Stomach (tissue), 9 donors: Measurements from ENCODE around the gene ANKRD44. TPM values are rescaled to one million over a fixed set of nuclear protein-coding genes. Genes with fewer than 3 reads are reported as not detected.

Experiments used
- DNase-seq, 2 donors: peaks; one replicate each; pipeline versions ENCODE4 v3.0.0 to v3.0.0-alpha.2; 2013 to 2019
- H3K27ac ChIP-seq, 5 donors: fragments of 200-600 bp in 4 of 5; sonication (generic) in 4 of 5; one replicate each; pipeline ENCODE4 v1.5.1; 2013 to 2019; ENCODE audit warnings: mild to moderate bottlenecking in 1 of 5, moderate library complexity in 1 of 5
- H3K27me3 ChIP-seq, 3 donors: fragments of 200-600 bp; sonication (generic); one replicate each; pipeline ENCODE4 v1.5.1; 2017 to 2019; ENCODE audit warnings: mixed run types in 1 of 3
- H3K36me3 ChIP-seq, 4 donors: fragments of 200-600 bp; sonication (generic); 1 replicate in 3 of 4; 2 replicates in 1 of 4; pipeline ENCODE4 v1.5.1; 2016 to 2019
- H3K4me1 ChIP-seq, 4 donors: fragments of 200-600 bp; sonication (generic); one replicate each; pipeline ENCODE4 v1.5.1; 2016 to 2019
- H3K4me3 ChIP-seq, 4 donors: fragments of 200-600 bp; sonication (generic) in 3 of 4; one replicate each; pipeline ENCODE4 v1.5.1; 2016 to 2019; ENCODE audit warnings: mild to moderate bottlenecking in 1 of 4
- H3K9me3 ChIP-seq, 4 donors: fragments of 200-600 bp; sonication (generic); one replicate each; pipeline ENCODE4 v1.5.1; 2016 to 2019
- EP300 ChIP-seq: sonication (generic); formaldehyde crosslinking; IDR thresholded peaks from one replicate; pipeline ENCODE4 v1.6.1; 2017; ENCODE audit warnings: antibody characterized with exemption
- POLR2A ChIP-seq, 4 donors: fragments of 450-650 bp; IDR thresholded peaks; one replicate each; pipeline ENCODE4 v1.6.1; 2016; ENCODE audit warnings: antibody characterized with exemption in 4 of 4, control low read depth in 2 of 4, mild to moderate bottlenecking in 1 of 4, moderate library complexity in 1 of 4
- POLR2AphosphoS5 ChIP-seq, 3 donors: sonication (generic); formaldehyde crosslinking; IDR thresholded peaks; one replicate each; pipeline ENCODE4 v1.6.1; 2016; ENCODE audit warnings: antibody characterized with exemption in 3 of 3
- WGBS, 5 donors: extraction: QIAGEN DNeasy Blood & Tissue Kit in 3 of 5; methylation state at CpG; one replicate each; pipeline versions ENCODE4 v1.1.5 to v1.1.7; 2013 to 2018; 5-methylcytosine and 5-hydroxymethylcytosine counted together
- intact Hi-C: fragments of 100-400 bp; cut with DNase I; formaldehyde crosslinking; loops from one replicate; pipeline ENCODE4 v1.15.1; 2023; ENCODE audit warnings: low total_unique reads
- polyA plus RNA-seq, 3 donors: library from polyadenylated mRNA; stranded (reverse); fragments of 200-250 nt; gene quantifications; one replicate each; pipeline ENCODE4 v1.2.3, GENCODE V29; 2013
- total RNA-seq, 5 donors: library from RNA; depleted of rRNA; stranded (reverse); fragments of >200 nt; gene quantifications; one replicate each; pipeline versions ENCODE4 v1.1.0 to v1.2.3, GENCODE V29; 2014 to 2016
- TF ChIP-seq, protein P1 (sequence below), 7 experiments: fragments of 450-650 bp in 4 of 7; fragments of 200-600 bp in 3 of 7; sonication (generic) in 3 of 7; IDR thresholded peaks; one replicate each; pipeline ENCODE4 v1.5.1; 2016 to 2019; ENCODE audit warnings: antibody characterized with exemption in 7 of 7, control low read depth in 2 of 7, mild to moderate bottlenecking in 1 of 7
- donor health status: healthy with polysubstance abuse.
- donor health status: Bipolar disorder and iron deficiency.
- donor health status: healthy.

Gene ANKRD44
- total and polyA plus RNA-seq, 8 donors: 1.2 to 58.4 (median 7.0) TPM

DNA sequence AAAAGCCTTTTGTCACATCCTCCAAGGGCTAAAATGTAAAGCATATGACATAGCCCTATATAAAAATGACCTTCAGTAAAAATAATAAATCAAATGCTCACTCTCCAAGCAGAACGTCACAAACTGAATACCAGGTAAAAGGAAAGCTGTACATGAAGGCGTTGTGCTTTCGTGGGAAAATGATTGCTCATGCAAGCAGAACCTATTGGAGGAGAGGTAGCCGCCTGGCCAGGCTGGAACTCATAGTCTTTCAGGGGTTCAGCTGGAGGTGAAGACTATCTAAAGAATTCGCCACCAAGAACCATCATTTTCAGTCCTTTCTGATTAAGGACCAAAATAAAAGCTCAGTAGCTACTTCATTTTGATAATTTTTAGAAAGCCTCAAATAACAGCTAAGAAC, 44.7 kb downstream of the ANKRD44 start:
- DNase-seq: no peak
- 86 to 88% (median 87%) methylated on average over 5 of the region's 5 CpGs for WGBS, 5 donors
- Histone ChIP-seq H3K9me3 (no peaks in the 10 kb centered on the region), H3K36me3 (no peaks in the 10 kb centered on the region), H3K27ac (no peak overlapping the region), H3K4me1 (peaks cover 0 to 65% (median 24%) of the 10 kb centered on the region in 4 donors), H3K27me3 (no peaks in the 10 kb centered on the region), H3K4me3 (no peak overlapping the region)
- intact Hi-C loops: no loop called here
- TF ChIP-seq POLR2A (IDR thresholded peaks at IDR 0.05) (no peak), EP300 (no peak), POLR2AphosphoS5 (IDR thresholded peaks at IDR 0.05) (no peak)
- TF ChIP-seq, protein P1, sequence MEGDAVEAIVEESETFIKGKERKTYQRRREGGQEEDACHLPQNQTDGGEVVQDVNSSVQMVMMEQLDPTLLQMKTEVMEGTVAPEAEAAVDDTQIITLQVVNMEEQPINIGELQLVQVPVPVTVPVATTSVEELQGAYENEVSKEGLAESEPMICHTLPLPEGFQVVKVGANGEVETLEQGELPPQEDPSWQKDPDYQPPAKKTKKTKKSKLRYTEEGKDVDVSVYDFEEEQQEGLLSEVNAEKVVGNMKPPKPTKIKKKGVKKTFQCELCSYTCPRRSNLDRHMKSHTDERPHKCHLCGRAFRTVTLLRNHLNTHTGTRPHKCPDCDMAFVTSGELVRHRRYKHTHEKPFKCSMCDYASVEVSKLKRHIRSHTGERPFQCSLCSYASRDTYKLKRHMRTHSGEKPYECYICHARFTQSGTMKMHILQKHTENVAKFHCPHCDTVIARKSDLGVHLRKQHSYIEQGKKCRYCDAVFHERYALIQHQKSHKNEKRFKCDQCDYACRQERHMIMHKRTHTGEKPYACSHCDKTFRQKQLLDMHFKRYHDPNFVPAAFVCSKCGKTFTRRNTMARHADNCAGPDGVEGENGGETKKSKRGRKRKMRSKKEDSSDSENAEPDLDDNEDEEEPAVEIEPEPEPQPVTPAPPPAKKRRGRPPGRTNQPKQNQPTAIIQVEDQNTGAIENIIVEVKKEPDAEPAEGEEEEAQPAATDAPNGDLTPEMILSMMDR (IDR thresholded peaks at IDR 0.05): no peak

DNA sequence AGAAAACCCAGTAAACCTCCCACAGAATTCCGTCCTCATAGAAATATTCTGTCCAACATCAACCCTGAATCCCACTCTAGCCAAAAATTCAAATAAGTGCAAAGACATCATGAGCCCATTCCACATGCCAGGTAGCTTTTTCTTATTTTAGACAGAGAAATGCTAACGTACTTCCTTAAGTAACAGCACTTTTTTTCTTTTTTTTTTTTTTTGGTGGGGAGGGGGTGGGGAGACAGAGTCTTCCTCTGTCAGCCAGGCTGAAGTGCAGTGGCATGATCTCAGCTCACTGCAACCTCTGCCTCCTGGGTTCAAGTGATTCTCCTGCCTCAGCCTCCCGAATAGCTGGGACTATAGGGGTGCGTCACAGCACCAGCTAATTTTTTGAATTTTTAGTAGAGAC, 45.5 kb downstream of the ANKRD44 start:
- Histone ChIP-seq H3K9me3 (no peaks in the 10 kb centered on the region), H3K27me3 (no peaks in the 10 kb centered on the region), H3K4me3 (no peak overlapping the region), H3K36me3 (no peaks in the 10 kb centered on the region), H3K27ac (no peak overlapping the region), H3K4me1 (peaks cover 0 to 59% (median 21%) of the 10 kb centered on the region in 4 donors)
- TF ChIP-seq EP300 (no peak), POLR2A (IDR thresholded peaks at IDR 0.05) (no peak), POLR2AphosphoS5 (IDR thresholded peaks at IDR 0.05) (no peak)
- TF ChIP-seq, protein P1 (IDR thresholded peaks at IDR 0.05): no peak
- 88 to 97% (median 92%) methylated on average over 4 of the region's 4 CpGs for WGBS, 5 donors
- intact Hi-C loops: no loop called here
- DNase-seq: no peak

DNA sequence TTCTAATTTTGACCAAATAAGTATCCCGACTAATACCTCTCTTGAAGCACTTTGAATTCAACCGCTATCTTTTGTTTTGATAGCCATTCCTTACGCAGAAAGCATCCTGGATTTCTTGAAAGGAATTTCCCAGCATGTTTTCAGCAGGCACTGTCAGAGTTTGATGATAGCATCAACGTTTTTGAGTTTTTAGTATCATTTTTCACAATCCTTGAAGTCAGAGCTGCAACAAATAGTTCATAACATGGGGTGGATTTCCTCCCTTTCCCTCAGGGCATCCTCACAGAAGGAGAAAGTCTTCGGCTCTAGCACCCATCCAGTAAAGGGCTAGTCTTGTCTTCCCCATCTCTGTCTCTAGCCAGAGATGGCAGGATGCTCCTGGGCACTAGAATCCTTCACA, 46.2 kb downstream of the ANKRD44 start:
- Histone ChIP-seq H3K9me3 (no peaks in the 10 kb centered on the region), H3K27ac (no peak overlapping the region), H3K4me3 (no peak overlapping the region), H3K27me3 (no peaks in the 10 kb centered on the region), H3K4me1 (peaks cover 0 to 56% (median 17%) of the 10 kb centered on the region in 4 donors), H3K36me3 (no peaks in the 10 kb centered on the region)
- no peak for TF ChIP-seq EP300
- TF ChIP-seq, protein P1 (IDR thresholded peaks at IDR 0.05): no peak
- no peak for TF ChIP-seq POLR2AphosphoS5 (IDR thresholded peaks at IDR 0.05)
- no peak for TF ChIP-seq POLR2A (IDR thresholded peaks at IDR 0.05)
- intact Hi-C loops: no loop called here
- DNase-seq: no peak
- 71 to 76% (median 74%) methylated on average over 5 of the region's 5 CpGs for WGBS, 5 donors

DNA sequence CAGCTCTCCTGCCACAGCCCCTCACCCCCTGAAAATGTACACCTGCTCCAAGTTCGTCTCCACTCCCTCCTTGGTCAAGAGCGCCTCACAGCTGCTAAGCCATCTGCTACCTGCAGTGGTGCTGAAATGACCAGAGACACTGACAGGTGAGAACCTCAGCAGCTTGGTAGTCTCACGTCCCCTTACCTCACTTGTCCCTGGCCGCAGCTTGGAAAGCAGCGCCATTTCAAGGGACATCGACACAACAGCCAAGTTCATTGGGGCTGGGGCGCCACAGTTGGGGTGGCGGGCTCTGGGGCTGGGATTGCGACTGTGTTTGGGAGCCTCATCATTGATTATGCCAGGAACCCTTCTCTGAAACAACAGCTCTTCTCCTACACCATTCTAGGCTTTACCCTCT, 47.5 kb downstream of the ANKRD44 start:
- intact Hi-C loops: no loop called here
- TF ChIP-seq POLR2A (IDR thresholded peaks at IDR 0.05) (no peak), EP300 (no peak), POLR2AphosphoS5 (IDR thresholded peaks at IDR 0.05) (no peak)
- TF ChIP-seq, protein P1 (IDR thresholded peaks at IDR 0.05): no peak
- H3K4me1 ChIP-seq: peaks cover 0 to 50% (median 13%) of the 10 kb centered on the region in 4 donors
- 93 to 99% (median 96%) methylated on average over 9 of the region's 9 CpGs for WGBS, 5 donors
- DNase-seq: no peak
- no peak overlapping the region for H3K27ac ChIP-seq
- no peaks in the 10 kb centered on the region for H3K9me3 ChIP-seq
- H3K4me3 ChIP-seq: no peak overlapping the region
- H3K27me3 ChIP-seq: no peaks in the 10 kb centered on the region
- no peaks in the 10 kb centered on the region for H3K36me3 ChIP-seq
